Keratinocyte (primary cell): ENCODE results near the gene GCKR. TPM values are rescaled to one million over a fixed set of nuclear protein-coding genes. Genes with fewer than 3 reads are reported as not detected.

Source experiments
- DNase-seq: peaks from one replicate; pipeline ENCODE4 v3.0.0-alpha.2; 2011; ENCODE audit warnings: low read depth, missing footprints, low spot score
- FAIRE-seq: peaks from 2 replicates; lab custom pipeline; 2011; peaks lifted over from hg19 to GRCh38; lab: Jason Lieb, UNC
- H2AFZ ChIP-seq: 2 replicates; pipeline ENCODE4 v1.6.0; 2012; ENCODE audit warnings: low read length, control low read depth, inconsistent platforms; ENCODE audit not compliant: control insufficient read depth
- H3K27ac ChIP-seq: 2 replicates; pipeline ENCODE4 v1.5.1; 2011; ENCODE audit warnings: low read length; ENCODE audit not compliant: control insufficient read depth, insufficient read depth
- H3K27me3 ChIP-seq: 3 replicates; pipeline ENCODE4 v1.6.0; 2011; ENCODE audit warnings: low read length; ENCODE audit not compliant: control insufficient read depth, insufficient read depth; ENCODE audit errors: extremely low read depth
- H3K36me3 ChIP-seq, 2 experiments: 2 replicates in 1 of 2; 3 replicates in 1 of 2; pipeline ENCODE4 v1.5.1; 2011; ENCODE audit warnings: low read length in 2 of 2, mild to moderate bottlenecking in 1 of 2; ENCODE audit not compliant: control insufficient read depth in 2 of 2, insufficient read depth in 2 of 2; ENCODE audit errors: extremely low read depth in 1 of 2
- H3K4me1 ChIP-seq: 3 replicates; pipeline ENCODE4 v1.5.1; 2011; ENCODE audit warnings: low read length; ENCODE audit not compliant: control insufficient read depth, insufficient read depth; ENCODE audit errors: extremely low read depth
- H3K4me2 ChIP-seq: 3 replicates; pipeline ENCODE4 v1.6.0; 2011; ENCODE audit warnings: low read depth, low read length; ENCODE audit not compliant: control insufficient read depth, insufficient read depth; ENCODE audit errors: extremely low read depth
- H3K4me3 ChIP-seq, 3 experiments: fragments of 200-600 bp in 1 of 3; sonication (generic) in 1 of 3; 2 replicates in 2 of 3; 3 replicates in 1 of 3; pipeline ENCODE4 v1.5.1; 2011 to 2016; ENCODE audit warnings: low read length in 3 of 3, mild to moderate bottlenecking in 3 of 3, control low read depth in 2 of 3, inconsistent platforms in 1 of 3, low read depth in 1 of 3, mixed read lengths in 1 of 3, mixed run types in 1 of 3, moderate library complexity in 1 of 3; ENCODE audit not compliant: control insufficient read depth in 2 of 3, insufficient read depth in 2 of 3; ENCODE audit errors: extremely low read depth in 1 of 3
- H3K79me2 ChIP-seq: 2 replicates; pipeline ENCODE4 v1.6.0; 2012; ENCODE audit warnings: low read length; ENCODE audit not compliant: control insufficient read depth, insufficient read depth
- H3K9ac ChIP-seq: 3 replicates; pipeline ENCODE4 v1.6.0; 2011; ENCODE audit warnings: low read length; ENCODE audit not compliant: control insufficient read depth, insufficient read depth; ENCODE audit errors: extremely low read depth
- H3K9me1 ChIP-seq: 3 replicates; pipeline ENCODE4 v1.6.0; 2011; ENCODE audit warnings: low read length; ENCODE audit not compliant: control insufficient read depth, insufficient read depth; ENCODE audit errors: extremely low read depth
- H3K9me3 ChIP-seq: 2 replicates; pipeline ENCODE4 v1.5.1; 2012; ENCODE audit warnings: low read depth, low read length; ENCODE audit not compliant: control insufficient read depth
- H4K20me1 ChIP-seq: 3 replicates; pipeline ENCODE4 v1.6.0; 2011; ENCODE audit warnings: low read length; ENCODE audit not compliant: control insufficient read depth, insufficient read depth; ENCODE audit errors: extremely low read depth
- CTCF ChIP-seq, 3 experiments: IDR thresholded peaks in 1 of 3; conservative IDR thresholded peaks in 1 of 3; optimal IDR thresholded peaks in 1 of 3; 2 replicates in 2 of 3; 3 replicates in 1 of 3; pipeline versions ENCODE3 to v1.5.1; 2011; ENCODE audit warnings: low read length in 3 of 3, mild to moderate bottlenecking in 3 of 3, moderate library complexity in 2 of 3, control low read depth in 1 of 3, inconsistent platforms in 1 of 3; ENCODE audit not compliant: insufficient read depth in 2 of 3; ENCODE audit errors: extremely low read depth in 1 of 3
- EZH2 ChIP-seq: IDR thresholded peaks from one replicate; pipeline ENCODE4 v1.6.1; 2012; ENCODE audit warnings: inconsistent platforms, mild to moderate bottlenecking, low read length, moderate library complexity
- dilution Hi-C: fragments of 300-500 bp; cut with MboI; formaldehyde crosslinking; loops from one replicate; pipeline ENCODE4 v1.7.0; 2020; ENCODE audit warnings: low sequenced_read_pairs; ENCODE audit not compliant: extremely low pct_ligation_motif_present
- polyA plus RNA-seq, 5 experiments: library from polyadenylated mRNA; depleted of rRNA in 3 of 5; stranded (reverse) in 3 of 5; stranded (forward) in 1 of 5; unstranded in 1 of 5; fragments of >200 nt; gene quantifications; 1 replicate in 1 of 5; 2 replicates in 3 of 5; 3 replicates in 1 of 5; pipeline versions ENCODE4 v1.2.1 to v1.2.3, GENCODE V29; 2011 to 2012; ENCODE audit warnings: missing spikeins in 2 of 5, low read depth in 1 of 5, low replicate concordance in 1 of 5

GCKR gene
- polyA plus RNA-seq, 1 donor (not counting 4 experiments of a cell fraction or from before 2014, with no cell fraction given), result 0.18 TPM

GRCh38 chr2:27492557-27492956, 4.1 kb upstream of the GCKR start:
- no peak overlapping the region for H3K9ac ChIP-seq
- FAIRE-seq (no peak), DNase-seq (no peak)
- no peak overlapping the region for H3K27ac ChIP-seq
- no peaks in the 10 kb centered on the region for H3K27me3 ChIP-seq
- no peaks in the 10 kb centered on the region for H4K20me1 ChIP-seq
- no peaks in the 10 kb centered on the region for H3K9me3 ChIP-seq
- dilution Hi-C loops, result no loop called here
- H3K36me3 ChIP-seq, result no peaks in the 10 kb centered on the region
- H3K4me2 ChIP-seq, result no peak overlapping the region
- no peak overlapping the region for H3K4me3 ChIP-seq
- no peak overlapping the region for H2AFZ ChIP-seq
- H3K79me2 ChIP-seq, result no peaks in the 10 kb centered on the region
- peaks cover 25% of the 10 kb centered on the region for H3K4me1 ChIP-seq
- TF ChIP-seq CTCF (optimal IDR thresholded peaks at IDR 0.05 in 1 of 3, IDR thresholded peaks at IDR 0.05 in 1 of 3, conservative IDR thresholded peaks at IDR 0.05 in 1 of 3; ENCODE audit: extremely low read depth in 1 of 3, insufficient read depth in 2 of 3, low read length in 3 of 3) (no peak), EZH2 (no peak)
- no peaks in the 10 kb centered on the region for H3K9me1 ChIP-seq

GRCh38 chr2:27493948-27494283, 2.7 kb upstream of the GCKR start:
- dilution Hi-C loops, result no loop called here
- Histone ChIP-seq H3K4me3 (no peak overlapping the region), H3K4me1 (peaks cover 23% of the 10 kb centered on the region), H4K20me1 (no peaks in the 10 kb centered on the region), H2AFZ (no peak overlapping the region), H3K4me2 (peak overlapping the region; percentile 84), H3K9me3 (no peaks in the 10 kb centered on the region), H3K9ac (no peak overlapping the region), H3K27me3 (no peaks in the 10 kb centered on the region), H3K9me1 (no peaks in the 10 kb centered on the region), H3K36me3 (no peaks in the 10 kb centered on the region), H3K27ac (no peak overlapping the region), H3K79me2 (no peaks in the 10 kb centered on the region)
- TF ChIP-seq EZH2 (no peak), CTCF (optimal IDR thresholded peaks at IDR 0.05 in 1 of 3, IDR thresholded peaks at IDR 0.05 in 1 of 3, conservative IDR thresholded peaks at IDR 0.05 in 1 of 3; ENCODE audit: extremely low read depth in 1 of 3, insufficient read depth in 2 of 3, low read length in 3 of 3) (no peak)
- DNase-seq (no peak), FAIRE-seq (no peak)
